Ovary (tissue), 9 donors: ENCODE results near the gene ZNF500. TPM values are rescaled to one million over a fixed set of nuclear protein-coding genes. Genes with fewer than 3 reads are reported as not detected.
A peak's percentile ranks its signal among the peaks of the same experiment; 100 is the strongest.

Experiments used
- DNase-seq, 5 donors: peaks; one replicate each; pipeline ENCODE4 v3.0.0-alpha.2; 2019 to 2020
- H3K27ac ChIP-seq, 2 donors: fragments of 200-600 bp; one replicate each; pipeline versions ENCODE4 v1.5.1 to v1.8.0; 2019 to 2022
- H3K27me3 ChIP-seq: fragments of 200-600 bp; one replicate; pipeline ENCODE4 v1.8.0; 2022
- H3K36me3 ChIP-seq: fragments of 200-600 bp; sonication (generic); one replicate; pipeline ENCODE4 v1.5.1; 2019
- H3K4me1 ChIP-seq: one replicate; pipeline ENCODE4 v1.8.1; 2013; ENCODE audit warnings: mild to moderate bottlenecking, moderate library complexity; ENCODE audit not compliant: insufficient read depth
- H3K4me3 ChIP-seq: fragments of 200-600 bp; sonication (generic); one replicate; pipeline ENCODE4 v1.5.1; 2017
- H3K9me3 ChIP-seq, 2 donors: fragments of 200-600 bp in 1 of 2; sonication (generic) in 1 of 2; one replicate each; pipeline versions ENCODE4 v1.5.1 to v1.8.1; 2013 to 2019; ENCODE audit warnings: mild to moderate bottlenecking in 1 of 2, moderate library complexity in 1 of 2
- EP300 ChIP-seq: sonication (generic); formaldehyde crosslinking; IDR thresholded peaks from one replicate; pipeline ENCODE4 v1.6.1; 2017; ENCODE audit warnings: antibody characterized with exemption
- POLR2A ChIP-seq: fragments of 450-650 bp; IDR thresholded peaks from one replicate; pipeline ENCODE4 v1.6.1; 2017; ENCODE audit warnings: antibody characterized with exemption, mild to moderate bottlenecking, moderate library complexity
- WGBS, 3 donors: extraction: QIAGEN DNeasy Blood & Tissue Kit in 1 of 3; methylation state at CpG; one replicate each; pipeline versions ENCODE4 v1.1.5 to v1.1.7; 2013 to 2017; 5-methylcytosine and 5-hydroxymethylcytosine counted together
- intact Hi-C, 4 donors: fragments of 100-400 bp; cut with DNase I; formaldehyde crosslinking; loops; one replicate each; pipeline versions ENCODE4 v1.11.0 to v1.15.1; 2022 to 2023
- polyA plus RNA-seq, 2 donors: library from polyadenylated mRNA; stranded (reverse); fragments of 200-250 nt in 1 of 2; fragments of 350-450 nt in 1 of 2; fragmentation: Illumina TruSeq in 1 of 2; extraction: RNeasy Lipid Tissue Mini Kit (QIAGEN cat#74804) in 1 of 2; gene quantifications; one replicate each; pipeline ENCODE4 v1.2.3, GENCODE V29; 2013 to 2014
- small RNA-seq: library from RNA; depleted of rRNA; stranded (forward); fragments of <200 nt; gene quantifications from one replicate; pipeline ENCODE3, GENCODE V24; 2016
- total RNA-seq, 7 donors: library from RNA; depleted of rRNA in 2 of 7; stranded (reverse); fragments of >200 nt in 2 of 7; fragmentation: NEBNext Ultra II Directional in 3 of 7; extraction: Animal tissue kit (Norgen Biotek cat#: 25700) in 3 of 7; gene quantifications; one replicate each; pipeline versions ENCODE4 v1.1.0 to v1.2.4, GENCODE V29; 2016 to 2023
- TF ChIP-seq, protein P1 (sequence below), 3 donors: fragments of 450-650 bp in 2 of 3; fragments of 200-600 bp in 1 of 3; IDR thresholded peaks; one replicate each; pipeline versions ENCODE4 v1.5.1 to v1.8.0; 2016 to 2022; ENCODE audit warnings: antibody characterized with exemption in 3 of 3, mild to moderate bottlenecking in 1 of 3
- donor health status: DM: no; HTN: no; CAD: no; lungs with moderate emphysema.
- donor health status: DM: no; HTN: no; CAD: no.
- donor health status: Bipolar disorder and iron deficiency.
- donor health status: DM: yes; HTN: yes; CAD: no.
- donor health status: DM: no; HTN: no; CAD: no.
- donor health status: DM: yes; HTN: yes; CAD: no.

The ZNF500 gene
- total and polyA plus RNA-seq, 9 donors: 4.7 to 27.7 (median 22.1) TPM

DNA sequence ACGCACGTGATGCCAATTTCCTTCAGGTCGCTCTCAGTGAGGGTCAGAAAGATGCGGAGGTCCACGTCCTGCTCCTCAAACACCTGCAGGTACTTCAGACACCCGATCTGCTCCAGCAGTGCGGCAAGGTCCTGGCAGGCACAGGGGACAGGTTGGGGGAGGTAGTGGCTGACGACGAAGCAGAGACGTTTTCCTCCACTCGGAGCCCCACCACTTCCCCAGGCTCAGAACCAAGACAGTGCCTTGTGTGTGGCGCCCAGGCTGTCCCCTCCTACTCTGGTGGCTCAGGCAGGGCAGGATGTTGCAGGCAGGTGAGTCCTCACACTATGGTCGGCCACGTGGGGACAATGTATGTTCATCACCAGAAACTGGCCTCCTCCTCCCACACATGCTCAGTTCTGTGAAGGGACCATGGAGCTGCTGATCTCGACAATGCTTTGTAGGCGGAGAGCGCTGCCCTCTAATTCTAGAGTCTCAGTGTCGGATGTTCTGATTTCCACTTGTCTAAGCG, 67.9 kb downstream of the ZNF500 start:
- Histone ChIP-seq H3K4me3 (no peak overlapping the region), H3K4me1 (peaks cover 5% of the 10 kb centered on the region), H3K36me3 (no peaks in the 10 kb centered on the region), H3K27ac (no peak overlapping the region), H3K27me3 (no peaks in the 10 kb centered on the region), H3K9me3 (no peaks in the 10 kb centered on the region)
- WGBS, 3 donors: 82 to 87% (median 83%) methylated on average over 19 of the region's 19 CpGs
- no peak for TF ChIP-seq EP300
- no peak for TF ChIP-seq POLR2A
- TF ChIP-seq, protein P1, sequence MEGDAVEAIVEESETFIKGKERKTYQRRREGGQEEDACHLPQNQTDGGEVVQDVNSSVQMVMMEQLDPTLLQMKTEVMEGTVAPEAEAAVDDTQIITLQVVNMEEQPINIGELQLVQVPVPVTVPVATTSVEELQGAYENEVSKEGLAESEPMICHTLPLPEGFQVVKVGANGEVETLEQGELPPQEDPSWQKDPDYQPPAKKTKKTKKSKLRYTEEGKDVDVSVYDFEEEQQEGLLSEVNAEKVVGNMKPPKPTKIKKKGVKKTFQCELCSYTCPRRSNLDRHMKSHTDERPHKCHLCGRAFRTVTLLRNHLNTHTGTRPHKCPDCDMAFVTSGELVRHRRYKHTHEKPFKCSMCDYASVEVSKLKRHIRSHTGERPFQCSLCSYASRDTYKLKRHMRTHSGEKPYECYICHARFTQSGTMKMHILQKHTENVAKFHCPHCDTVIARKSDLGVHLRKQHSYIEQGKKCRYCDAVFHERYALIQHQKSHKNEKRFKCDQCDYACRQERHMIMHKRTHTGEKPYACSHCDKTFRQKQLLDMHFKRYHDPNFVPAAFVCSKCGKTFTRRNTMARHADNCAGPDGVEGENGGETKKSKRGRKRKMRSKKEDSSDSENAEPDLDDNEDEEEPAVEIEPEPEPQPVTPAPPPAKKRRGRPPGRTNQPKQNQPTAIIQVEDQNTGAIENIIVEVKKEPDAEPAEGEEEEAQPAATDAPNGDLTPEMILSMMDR (IDR thresholded peaks at IDR 0.05): no peak
- DNase-seq: no peak
- intact Hi-C loops: no loop called here

DNA sequence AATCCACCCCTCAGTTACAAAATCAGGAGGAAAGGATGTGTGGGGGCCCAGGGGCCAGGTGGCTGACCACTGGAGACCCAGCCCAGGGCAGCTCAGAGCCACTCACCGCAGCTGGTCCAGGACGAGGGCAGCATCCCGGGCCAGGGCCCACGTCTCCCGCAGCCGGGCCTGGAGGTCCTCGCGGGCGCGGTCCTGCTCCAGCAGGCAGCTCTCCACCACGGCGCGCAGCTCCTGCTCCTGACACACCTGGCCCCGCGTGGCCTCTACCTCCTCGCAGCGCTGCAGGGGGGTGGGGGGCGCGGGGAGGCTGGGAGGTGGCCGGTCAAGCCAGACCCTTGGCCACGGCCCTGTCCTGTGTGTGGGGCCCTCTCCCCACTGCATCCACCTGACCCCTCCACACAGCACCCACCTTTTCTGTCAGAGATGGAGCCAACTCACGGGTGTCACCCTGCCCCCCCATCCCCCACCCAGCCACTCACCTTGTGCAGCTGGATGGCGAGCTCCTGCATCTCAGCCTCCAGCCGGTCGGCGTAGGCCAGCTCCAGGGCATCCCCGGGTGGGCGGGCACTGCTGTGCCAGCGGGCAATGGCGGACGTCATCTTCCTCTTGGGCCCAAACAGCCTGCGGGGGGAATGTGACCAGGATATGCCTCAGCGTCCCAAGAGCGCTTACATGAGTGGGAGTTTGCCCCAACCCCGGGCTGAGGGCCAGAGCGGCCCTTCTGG, 68.5 kb downstream of the ZNF500 start:
- H3K27ac ChIP-seq: no peak overlapping the region
- DNase-seq: peak in 3 of 5 donors; percentile 12 to 43 (median 30)
- H3K4me1 ChIP-seq: peaks cover 5% of the 10 kb centered on the region
- intact Hi-C loops: no loop called here
- H3K36me3 ChIP-seq: no peaks in the 10 kb centered on the region
- no peak overlapping the region for H3K4me3 ChIP-seq
- no peak for TF ChIP-seq EP300
- TF ChIP-seq, protein P1 (IDR thresholded peaks at IDR 0.05): no peak
- no peak for TF ChIP-seq POLR2A
- 87 to 92% (median 91%) methylated on average over 32 to 36 of the region's 36 CpGs for WGBS, 3 donors
- no peaks in the 10 kb centered on the region for H3K9me3 ChIP-seq
- no peaks in the 10 kb centered on the region for H3K27me3 ChIP-seq

Small RNA genes lying within 50 kb of the gene (small RNA-seq; reads per million reads assigned to genes)
- gene RF00017: not detected

Other genes starting within 250 kb of the ZNF500 start
- gene CDIP1, start 228.4 kb downstream of the ZNF500 start, total RNA-seq: 10 to 100 TPM; 14.6 to 55.1 (median 41.4) TPM
- 10 to 100 TPM; 19.1 to 24.5 TPM for gene CDIP1, start 228.4 kb downstream of the ZNF500 start, polyA plus RNA-seq
- under 1 TPM; 0.10 to 0.30 (median 0.13) TPM for gene C16orf96, start 210.8 kb downstream of the ZNF500 start, total RNA-seq
- under 1 TPM; 0.07 to 0.08 TPM for gene C16orf96, start 210.8 kb downstream of the ZNF500 start, polyA plus RNA-seq
- gene UBALD1, start 152.3 kb downstream of the ZNF500 start, total RNA-seq: 10 to 100 TPM in 6 of 7 donors, 1 to 10 TPM in 1; 9.3 to 39.5 (median 21.4) TPM
- 10 to 100 TPM in 1 of 2 donors, under 1 TPM in 1; 0.43 to 24.0 TPM for gene UBALD1, start 152.3 kb downstream of the ZNF500 start, polyA plus RNA-seq
- gene MGRN1, start 142.3 kb downstream of the ZNF500 start, total RNA-seq: 10 to 100 TPM; 23.2 to 94.2 (median 64.6) TPM
- 10 to 100 TPM; 21.5 to 27.9 TPM for gene MGRN1, start 142.3 kb downstream of the ZNF500 start, polyA plus RNA-seq
- gene NUDT16L1, start 73.6 kb downstream of the ZNF500 start, total RNA-seq: 10 to 100 TPM; 19.4 to 33.1 (median 28.0) TPM
- 10 to 100 TPM in 1 of 2 donors, 1 to 10 TPM in 1; 8.1 to 33.6 TPM for gene NUDT16L1, start 73.6 kb downstream of the ZNF500 start, polyA plus RNA-seq
- 10 to 100 TPM; 19.8 to 37.4 (median 32.3) TPM for gene ANKS3, start 32.9 kb downstream of the ZNF500 start, total RNA-seq
- 10 to 100 TPM in 1 of 2 donors, 1 to 10 TPM in 1; 6.7 to 26.0 TPM for gene ANKS3, start 32.9 kb downstream of the ZNF500 start, polyA plus RNA-seq
- gene DNAAF8, start 32.6 kb downstream of the ZNF500 start, total RNA-seq: 1 to 10 TPM in 6 of 7 donors, under 1 TPM in 1; 0.48 to 9.1 (median 1.5) TPM
- gene DNAAF8, start 32.6 kb downstream of the ZNF500 start, polyA plus RNA-seq: 1 to 10 TPM in 1 of 2 donors, under 1 TPM in 1; 0.35 to 1.2 TPM
- gene SEPTIN12, start 21.2 kb upstream of the ZNF500 start, total RNA-seq: under 1 TPM in 1 of 7 donors, not detected in 6; 0.32 TPM
- gene SEPTIN12, start 21.2 kb upstream of the ZNF500 start, polyA plus RNA-seq: not detected
- gene SMIM22, start 28.2 kb upstream of the ZNF500 start, total RNA-seq: 10 to 100 TPM in 2 of 7 donors, 1 to 10 TPM in 2, not detected in 3; 1.5 to 30.9 (median 7.8) TPM
- not detected for gene SMIM22, start 28.2 kb upstream of the ZNF500 start, polyA plus RNA-seq
- gene ROGDI, start 35.5 kb upstream of the ZNF500 start, total RNA-seq: 10 to 100 TPM in 6 of 7 donors, 1 to 10 TPM in 1; 6.0 to 31.9 (median 25.0) TPM
- 10 to 100 TPM in 1 of 2 donors, 1 to 10 TPM in 1; 9.2 to 17.3 TPM for gene ROGDI, start 35.5 kb upstream of the ZNF500 start, polyA plus RNA-seq
- 10 to 100 TPM; 30.3 to 79.5 (median 69.7) TPM for gene GLYR1, start 80.1 kb upstream of the ZNF500 start, total RNA-seq
- 10 to 100 TPM; 36.9 to 77.1 TPM for gene GLYR1, start 80.1 kb upstream of the ZNF500 start, polyA plus RNA-seq
- gene UBN1, start 80.3 kb upstream of the ZNF500 start, total RNA-seq: 10 to 100 TPM; 16.1 to 41.3 (median 27.3) TPM
- gene UBN1, start 80.3 kb upstream of the ZNF500 start, polyA plus RNA-seq: 10 to 100 TPM; 14.5 to 17.9 TPM
- 10 to 100 TPM in 4 of 7 donors, 1 to 10 TPM in 3; 6.9 to 37.8 (median 17.4) TPM for gene PPL, start 170.0 kb upstream of the ZNF500 start, total RNA-seq
- 1 to 10 TPM; 4.2 to 5.3 TPM for gene PPL, start 170.0 kb upstream of the ZNF500 start, polyA plus RNA-seq
- gene SEC14L5, start 191.2 kb upstream of the ZNF500 start, total RNA-seq: under 1 TPM; 0.11 to 0.87 (median 0.38) TPM
- 1 to 10 TPM in 1 of 2 donors, under 1 TPM in 1; 0.38 to 1.5 TPM for gene SEC14L5, start 191.2 kb upstream of the ZNF500 start, polyA plus RNA-seq